ENCODE data around the gene PCSK5. TPM values are rescaled to one million over a fixed set of nuclear protein-coding genes. Genes with fewer than 3 reads are reported as not detected.

The PCSK5 gene
- total RNA-seq, 2 experiments from 2014 or later, result 0.76 TPM; not detected in 1

DNA sequence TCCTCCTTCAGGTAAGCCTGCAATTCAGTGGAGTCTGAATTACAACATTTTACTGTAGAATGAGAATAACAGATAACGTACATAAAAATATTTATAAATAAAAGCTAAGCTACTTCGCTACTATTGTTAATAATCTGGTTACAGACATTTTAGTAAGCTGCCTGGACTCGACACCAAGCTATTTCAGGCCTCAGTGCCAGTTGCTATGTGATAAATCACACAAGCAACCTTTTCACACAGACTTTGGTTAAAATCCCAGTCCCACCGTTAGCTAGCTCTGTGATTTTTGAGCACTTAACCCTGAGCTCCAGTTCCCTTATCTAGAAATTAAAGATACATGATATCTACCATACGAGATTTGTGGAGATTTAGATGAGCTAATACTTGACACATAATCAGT, 403.8 kb downstream of the PCSK5 start:
- H3K27ac ChIP-seq (ENCODE audit: low read depth, low read length, poor library complexity, severe bottlenecking), result no peak overlapping the region
- H4K20me1 ChIP-seq (ENCODE audit: insufficient read depth, low read length), result no peaks in the 10 kb centered on the region
- no peaks in the 10 kb centered on the region for H3K36me3 ChIP-seq (ENCODE audit: insufficient read depth, low read length)
- H3K4me2 ChIP-seq (ENCODE audit: low read length), result no peak overlapping the region
- no TSS peak for BruUV-seq (replicated peaks)
- no peaks in the 10 kb centered on the region for H3K4me1 ChIP-seq (ENCODE audit: insufficient read depth, low read length, poor library complexity, severe bottlenecking)
- intact Hi-C loops (cut with micrococcal nuclease; ENCODE audit: unreplicated experiment), result no loop called here
- no peaks in the 10 kb centered on the region for H3K9me2 ChIP-seq (ENCODE audit: insufficient read depth, low read length)
- no peak for DNase-seq (ENCODE audit: low spot score)
- H2AFZ ChIP-seq (ENCODE audit: low read length), result no peak overlapping the region
- CTCF ChIA-PET (ENCODE audit: unreplicated experiment), result no interaction called here
- no peak for TF ChIP-seq EZH2phosphoT487 (IDR thresholded peaks at IDR 0.05; ENCODE audit: borderline replicate concordance, low read depth, low read length)
- TF ChIP-seq, protein P1, sequence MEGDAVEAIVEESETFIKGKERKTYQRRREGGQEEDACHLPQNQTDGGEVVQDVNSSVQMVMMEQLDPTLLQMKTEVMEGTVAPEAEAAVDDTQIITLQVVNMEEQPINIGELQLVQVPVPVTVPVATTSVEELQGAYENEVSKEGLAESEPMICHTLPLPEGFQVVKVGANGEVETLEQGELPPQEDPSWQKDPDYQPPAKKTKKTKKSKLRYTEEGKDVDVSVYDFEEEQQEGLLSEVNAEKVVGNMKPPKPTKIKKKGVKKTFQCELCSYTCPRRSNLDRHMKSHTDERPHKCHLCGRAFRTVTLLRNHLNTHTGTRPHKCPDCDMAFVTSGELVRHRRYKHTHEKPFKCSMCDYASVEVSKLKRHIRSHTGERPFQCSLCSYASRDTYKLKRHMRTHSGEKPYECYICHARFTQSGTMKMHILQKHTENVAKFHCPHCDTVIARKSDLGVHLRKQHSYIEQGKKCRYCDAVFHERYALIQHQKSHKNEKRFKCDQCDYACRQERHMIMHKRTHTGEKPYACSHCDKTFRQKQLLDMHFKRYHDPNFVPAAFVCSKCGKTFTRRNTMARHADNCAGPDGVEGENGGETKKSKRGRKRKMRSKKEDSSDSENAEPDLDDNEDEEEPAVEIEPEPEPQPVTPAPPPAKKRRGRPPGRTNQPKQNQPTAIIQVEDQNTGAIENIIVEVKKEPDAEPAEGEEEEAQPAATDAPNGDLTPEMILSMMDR (conservative IDR thresholded peaks at IDR 0.05; ENCODE audit: low read length), result no peak
- POLR2A ChIA-PET, result interaction anchor here (0.6 to 0.7 kb wide), 2 partner anchors 19 to 194 kb away, joined by 3 to 4 read pairs; no protein-coding TSS in a partner anchor
- H3K79me2 ChIP-seq (ENCODE audit: insufficient read depth, low read depth, low read length), result no peaks in the 10 kb centered on the region
- no peak overlapping the region for H3K4me3 ChIP-seq (ENCODE audit: low read depth, low read length, poor library complexity, severe bottlenecking)
- no peaks in the 10 kb centered on the region for H3K9me3 ChIP-seq (ENCODE audit: low read length)

DNA sequence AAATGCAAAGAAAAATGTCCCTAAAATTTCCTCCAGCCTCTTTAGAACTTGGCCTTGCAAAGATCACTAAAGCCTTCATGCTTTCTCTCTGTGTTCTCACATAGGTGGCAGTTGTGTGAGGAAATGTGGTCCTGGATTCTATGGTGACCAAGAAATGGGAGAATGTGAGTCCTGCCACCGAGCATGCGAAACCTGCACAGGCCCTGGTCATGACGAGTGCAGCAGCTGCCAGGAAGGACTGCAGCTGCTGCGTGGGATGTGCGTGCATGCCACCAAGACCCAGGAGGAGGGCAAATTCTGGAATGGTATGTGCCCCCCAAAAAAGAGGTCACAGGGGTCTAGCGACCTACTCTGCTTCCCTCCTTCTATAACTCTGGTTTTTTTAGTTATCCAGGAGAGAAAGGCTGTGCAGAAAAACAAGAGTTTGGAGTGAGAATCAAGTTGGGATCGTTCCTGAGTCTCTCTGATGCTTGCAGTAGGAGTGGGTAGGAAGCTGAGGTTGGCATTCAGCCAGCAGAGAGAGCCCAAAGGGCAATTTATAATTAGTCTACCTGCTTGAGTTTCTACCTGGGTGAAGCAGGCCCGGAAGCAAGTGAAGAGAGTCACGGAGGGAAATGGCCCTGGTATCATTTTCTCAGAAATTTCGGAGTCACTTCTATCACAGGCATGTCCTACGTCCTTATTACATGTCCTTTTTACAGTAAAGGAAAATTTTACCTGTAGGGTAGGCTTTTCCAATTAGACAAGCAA, 406.3 kb downstream of the PCSK5 start:
- Histone ChIP-seq H3K9me2 (ENCODE audit: insufficient read depth, low read length) (no peaks in the 10 kb centered on the region), H3K4me1 (ENCODE audit: insufficient read depth, low read length, poor library complexity, severe bottlenecking) (no peaks in the 10 kb centered on the region), H3K4me3 (ENCODE audit: low read depth, low read length, poor library complexity, severe bottlenecking) (no peak overlapping the region), H3K36me3 (ENCODE audit: insufficient read depth, low read length) (no peaks in the 10 kb centered on the region), H3K79me2 (ENCODE audit: insufficient read depth, low read depth, low read length) (no peaks in the 10 kb centered on the region), H4K20me1 (ENCODE audit: insufficient read depth, low read length) (no peaks in the 10 kb centered on the region), H3K4me2 (ENCODE audit: low read length) (no peak overlapping the region), H3K27ac (ENCODE audit: low read depth, low read length, poor library complexity, severe bottlenecking) (no peak overlapping the region), H2AFZ (ENCODE audit: low read length) (no peak overlapping the region), H3K9me3 (ENCODE audit: low read length) (no peaks in the 10 kb centered on the region)
- no TSS peak for BruUV-seq (replicated peaks)
- POLR2A ChIA-PET, result no interaction called here
- DNase-seq (ENCODE audit: low spot score), result no peak
- TF ChIP-seq, protein P1 (conservative IDR thresholded peaks at IDR 0.05; ENCODE audit: low read length), result no peak
- CTCF ChIA-PET (ENCODE audit: unreplicated experiment), result no interaction called here
- intact Hi-C loops (cut with micrococcal nuclease; ENCODE audit: unreplicated experiment), result no loop called here

- intact Hi-C loops (cut with micrococcal nuclease; ENCODE audit: unreplicated experiment), result no loop called here
- ChIA-PET POLR2A (interaction anchor here (0.5 kb wide), 2 partner anchors 325 to 604 kb away, joined by 3 to 8 read pairs; no protein-coding TSS in a partner anchor), CTCF (ENCODE audit: unreplicated experiment) (interaction anchor here (0.5 kb wide), 1 partner anchor 41 kb away, joined by 3 read pairs; no protein-coding TSS in a partner anchor)
- TF ChIP-seq, protein P1 (conservative IDR thresholded peaks at IDR 0.05; ENCODE audit: low read length), result no peak
- TF ChIP-seq EZH2phosphoT487 (IDR thresholded peaks at IDR 0.05; ENCODE audit: borderline replicate concordance, low read depth, low read length), result no peak
- Histone ChIP-seq H3K79me2 (ENCODE audit: insufficient read depth, low read depth, low read length) (no peaks in the 10 kb centered on the region), H3K4me2 (ENCODE audit: low read length) (no peak overlapping the region), H3K4me3 (ENCODE audit: low read depth, low read length, poor library complexity, severe bottlenecking) (no peak overlapping the region), H3K4me1 (ENCODE audit: insufficient read depth, low read length, poor library complexity, severe bottlenecking) (no peaks in the 10 kb centered on the region), H3K9me3 (ENCODE audit: low read length) (no peaks in the 10 kb centered on the region), H3K9me2 (ENCODE audit: insufficient read depth, low read length) (no peaks in the 10 kb centered on the region), H3K27ac (ENCODE audit: low read depth, low read length, poor library complexity, severe bottlenecking) (no peak overlapping the region), H2AFZ (ENCODE audit: low read length) (no peak overlapping the region), H3K36me3 (ENCODE audit: insufficient read depth, low read length) (no peaks in the 10 kb centered on the region), H4K20me1 (ENCODE audit: insufficient read depth, low read length) (no peaks in the 10 kb centered on the region)
- no peak for DNase-seq (ENCODE audit: low spot score)
- no TSS peak for BruUV-seq (replicated peaks)
Observed at GRCh38 chr9:76297721-76298239, 407.3 kb downstream of the PCSK5 start.

All from OCI-LY7 (cell line).